IPS-18c (cell line): ENCODE results near the gene ITGA8.

Source experiments
- H3K4me3 ChIP-seq: 2 replicates; pipeline ENCODE4 v1.7.0; 2013; ENCODE audit warnings: low read depth, mild to moderate bottlenecking, low read length, moderate library complexity; ENCODE audit not compliant: insufficient read depth
- H3K9me3 ChIP-seq: one replicate; pipeline ENCODE4 v1.6.1; 2013; ENCODE audit warnings: mild to moderate bottlenecking, low read length, moderate library complexity; ENCODE audit not compliant: control insufficient read depth, insufficient read depth

The ITGA8 gene

GRCh38 chr10:15710455-15710854 is 9.3 kb downstream of the ITGA8 start:
- no peak overlapping the region for H3K4me3 ChIP-seq

GRCh38 chr10:15705298-15705697 is 14.4 kb downstream of the ITGA8 start:
- Histone ChIP-seq H3K9me3 (no peaks in the 10 kb centered on the region), H3K4me3 (no peak overlapping the region)

More at GRCh38 chr10:15710455-15710854, 9.3 kb downstream of the ITGA8 start:
- H3K9me3 ChIP-seq: no peaks in the 10 kb centered on the region

DNA sequence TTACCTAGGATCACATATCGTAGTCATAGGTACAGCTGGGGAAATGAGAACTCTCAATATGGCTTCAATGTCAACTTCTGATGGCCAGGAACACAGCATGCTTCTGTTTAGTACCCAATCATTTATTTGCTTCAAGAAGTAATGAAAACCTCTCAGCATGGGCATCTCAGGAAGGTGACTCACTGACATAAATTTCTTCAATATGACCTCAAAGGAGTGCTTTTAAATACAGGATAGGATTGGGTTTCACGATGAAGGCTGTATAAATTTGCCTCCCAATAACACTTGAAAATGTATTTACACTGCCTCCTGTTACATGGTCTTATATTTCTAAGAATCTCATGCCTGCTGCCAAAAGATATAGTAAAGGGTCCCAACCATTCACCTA is 15.1 kb downstream of the ITGA8 start:
- H3K9me3 ChIP-seq: no peaks in the 10 kb centered on the region
- H3K4me3 ChIP-seq: no peak overlapping the region

DNA sequence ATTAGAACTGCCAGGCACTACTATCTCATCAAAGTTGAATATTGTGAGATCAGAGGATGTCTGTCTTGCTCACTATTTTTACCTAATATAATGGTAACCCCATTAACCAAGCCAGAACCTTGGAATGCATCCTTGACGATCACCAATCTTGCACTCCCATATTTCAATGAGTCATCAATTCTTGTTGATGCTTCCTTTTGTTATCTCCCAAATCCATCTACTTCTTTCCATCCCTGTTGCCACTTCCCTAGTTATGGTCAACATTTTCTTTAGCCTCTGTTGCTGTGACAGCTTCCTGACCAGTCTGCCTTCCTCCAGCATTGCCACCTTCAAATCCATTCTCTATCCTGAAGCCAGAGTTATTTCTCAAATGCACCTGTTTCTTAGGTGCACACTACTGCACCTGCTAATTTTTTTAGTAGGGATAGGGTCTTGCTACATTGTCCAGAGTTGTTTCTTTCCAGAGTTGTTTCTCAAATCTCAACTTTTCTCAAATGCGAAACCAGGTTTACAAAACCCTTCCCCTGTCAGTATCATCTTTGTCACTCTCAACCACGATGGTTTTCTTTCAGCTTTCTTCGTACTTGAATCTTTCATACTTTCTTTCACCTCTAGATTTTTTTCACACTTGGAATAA is 15.7 kb downstream of the ITGA8 start:
- Histone ChIP-seq H3K9me3 (no peaks in the 10 kb centered on the region), H3K4me3 (no peak overlapping the region)

DNA sequence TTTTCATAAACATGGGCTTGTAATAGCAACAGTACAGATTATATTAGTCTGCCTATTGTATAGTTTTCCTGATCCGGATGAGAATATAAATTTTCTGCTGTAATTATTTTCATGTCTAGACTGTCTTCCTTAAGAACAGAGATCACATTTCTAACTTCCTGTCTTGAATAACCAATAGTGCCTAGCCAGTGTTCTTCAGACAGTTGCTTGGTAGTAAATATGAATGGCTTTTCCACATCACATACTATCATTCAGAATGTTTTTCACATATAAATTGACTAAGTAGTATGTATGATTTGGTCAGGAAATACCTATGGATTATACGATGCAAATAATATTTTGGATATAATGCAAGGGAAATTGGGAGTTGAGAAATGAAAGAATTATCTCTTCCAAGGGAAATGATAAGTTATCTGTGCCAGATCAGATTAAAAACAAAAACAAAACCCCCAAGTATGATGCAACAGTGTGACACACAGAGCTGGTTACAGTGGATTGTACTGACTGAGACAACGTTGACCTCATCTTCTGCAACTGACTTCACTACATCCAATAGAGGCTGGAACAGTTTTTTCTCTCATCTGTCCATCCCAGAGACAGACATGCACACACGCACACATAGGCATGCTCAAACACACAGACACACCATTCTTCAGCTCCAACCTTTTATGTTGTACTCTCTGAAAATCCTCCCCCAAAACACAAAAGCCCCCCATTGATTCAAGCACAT is 16.4 kb downstream of the ITGA8 start:
- no peaks in the 10 kb centered on the region for H3K9me3 ChIP-seq
- no peak overlapping the region for H3K4me3 ChIP-seq

DNA sequence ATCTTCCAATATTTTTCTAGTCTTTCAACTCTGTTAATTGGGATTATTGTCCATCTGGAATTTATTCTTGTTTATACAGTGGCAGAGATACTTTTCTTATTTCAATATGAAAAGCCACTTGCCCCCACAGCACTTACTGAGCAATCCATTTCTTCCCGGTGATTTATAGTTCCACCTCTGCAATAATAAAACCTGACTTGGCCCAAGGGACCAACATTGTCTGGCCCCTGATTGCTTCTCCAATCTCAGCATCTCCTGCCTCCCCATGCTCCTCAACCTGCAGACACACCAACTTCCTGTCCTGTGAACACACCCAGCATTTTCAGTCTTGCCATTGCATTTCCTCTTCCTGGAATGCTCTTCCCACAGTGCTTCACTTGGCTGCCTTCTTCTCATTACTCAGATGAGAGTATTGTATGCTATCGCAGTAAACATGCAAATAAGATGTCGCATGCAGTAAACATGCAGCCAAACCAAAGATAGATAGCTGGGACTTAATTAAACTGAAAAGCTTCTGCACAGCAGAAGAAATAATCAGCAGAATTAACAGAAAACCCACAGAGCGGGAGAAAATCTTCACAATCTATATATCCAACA is 19.5 kb downstream of the ITGA8 start:
- Histone ChIP-seq H3K9me3 (no peaks in the 10 kb centered on the region), H3K4me3 (no peak overlapping the region)

GRCh38 chr10:15695852-15696251 is 23.9 kb downstream of the ITGA8 start:
- no peaks in the 10 kb centered on the region for H3K9me3 ChIP-seq
- H3K4me3 ChIP-seq: no peak overlapping the region

GRCh38 chr10:15690031-15690430 is 29.7 kb downstream of the ITGA8 start:
- H3K4me3 ChIP-seq: no peak overlapping the region

GRCh38 chr10:15684768-15685167 is 35.0 kb downstream of the ITGA8 start:
- Histone ChIP-seq H3K4me3 (no peak overlapping the region), H3K9me3 (no peaks in the 10 kb centered on the region)

More at GRCh38 chr10:15690031-15690430, 29.7 kb downstream of the ITGA8 start:
- H3K9me3 ChIP-seq: no peaks in the 10 kb centered on the region

DNA sequence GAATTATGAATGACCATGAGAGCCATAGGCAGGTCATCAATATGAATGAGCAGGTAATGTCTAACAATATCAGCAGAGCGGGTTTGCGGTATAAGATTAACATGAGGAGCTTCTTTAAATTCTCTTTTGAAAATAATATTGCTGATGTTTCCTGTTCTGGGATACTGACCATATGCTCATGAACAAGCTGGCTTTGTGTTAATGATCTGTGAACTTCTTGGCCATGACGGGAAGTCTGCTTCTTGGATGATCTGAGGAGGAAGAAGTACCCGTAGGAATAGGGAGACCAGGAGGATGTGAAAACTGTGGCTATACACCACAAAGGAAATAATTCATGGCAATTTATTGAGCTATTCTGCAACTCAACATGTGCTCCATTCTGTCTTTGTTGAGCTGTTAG is 38.6 kb downstream of the ITGA8 start:
- Histone ChIP-seq H3K9me3 (no peaks in the 10 kb centered on the region), H3K4me3 (no peak overlapping the region)

- H3K9me3 ChIP-seq: no peaks in the 10 kb centered on the region
Observed at GRCh38 chr10:15678851-15679250, 40.9 kb downstream of the ITGA8 start.

GRCh38 chr10:15672469-15672868 is 47.3 kb downstream of the ITGA8 start:
- Histone ChIP-seq H3K9me3 (no peaks in the 10 kb centered on the region), H3K4me3 (no peak overlapping the region)

More at GRCh38 chr10:15678851-15679250, 40.9 kb downstream of the ITGA8 start:
- no peak overlapping the region for H3K4me3 ChIP-seq

DNA sequence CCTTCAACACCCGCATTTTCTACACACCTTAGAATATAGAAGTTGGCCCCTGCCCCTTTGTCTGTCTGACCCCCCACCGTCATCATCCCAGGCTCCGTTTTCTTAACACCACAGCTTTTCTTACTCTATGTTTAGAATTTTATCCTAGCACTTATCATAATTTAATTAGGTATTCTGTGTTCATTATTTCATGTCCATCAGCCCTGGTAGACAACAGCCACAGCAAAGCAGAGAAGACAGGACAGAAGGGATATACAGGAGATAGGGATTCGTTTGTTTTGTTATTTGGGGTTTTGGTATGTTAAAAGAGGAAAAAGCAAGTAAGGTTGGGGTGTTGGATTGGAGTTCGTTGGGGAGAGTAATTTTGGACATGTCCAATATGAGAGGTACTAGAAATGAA is 48.8 kb downstream of the ITGA8 start:
- no peaks in the 10 kb centered on the region for H3K9me3 ChIP-seq
- H3K4me3 ChIP-seq: no peak overlapping the region

DNA sequence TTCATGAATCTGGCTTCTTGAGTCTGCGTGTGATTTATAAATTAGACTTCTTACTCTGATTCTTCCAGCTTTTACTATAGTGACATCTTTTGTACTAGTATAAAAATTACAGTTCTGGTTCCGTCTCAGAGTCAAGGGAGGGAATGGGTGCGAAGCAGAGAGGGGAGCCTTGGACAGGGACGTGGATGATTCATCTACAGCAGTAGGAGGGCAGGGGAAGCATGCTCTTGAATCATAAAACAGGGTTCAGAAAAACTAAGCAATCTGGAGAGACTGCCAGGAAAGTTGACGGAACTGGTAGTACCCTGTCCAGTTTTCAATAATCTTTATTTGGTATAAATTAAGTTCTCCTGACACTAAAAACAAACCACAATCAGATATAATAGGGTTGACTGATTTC is 58.1 kb downstream of the ITGA8 start:
- Histone ChIP-seq H3K9me3 (no peaks in the 10 kb centered on the region), H3K4me3 (no peak overlapping the region)

DNA sequence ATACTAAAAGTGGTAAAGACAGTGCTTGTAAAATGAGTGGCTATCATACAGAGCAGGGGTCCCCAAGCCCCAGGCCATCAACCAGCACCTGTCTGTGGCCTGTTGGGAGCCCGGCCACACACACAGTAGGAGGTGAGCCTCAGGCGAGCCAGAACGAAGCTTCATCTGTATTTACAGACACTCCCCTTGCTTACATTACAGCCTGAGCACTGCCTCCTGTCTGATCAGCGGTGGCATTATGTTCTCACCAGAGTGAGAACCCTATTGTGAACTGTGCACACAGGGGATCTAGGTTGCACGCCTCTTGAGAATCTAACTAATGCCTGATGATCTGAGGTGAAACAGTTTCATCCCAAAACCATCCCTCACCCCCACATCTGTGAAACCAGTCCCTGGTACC is 58.7 kb downstream of the ITGA8 start:
- Histone ChIP-seq H3K4me3 (no peak overlapping the region), H3K9me3 (no peaks in the 10 kb centered on the region)

DNA sequence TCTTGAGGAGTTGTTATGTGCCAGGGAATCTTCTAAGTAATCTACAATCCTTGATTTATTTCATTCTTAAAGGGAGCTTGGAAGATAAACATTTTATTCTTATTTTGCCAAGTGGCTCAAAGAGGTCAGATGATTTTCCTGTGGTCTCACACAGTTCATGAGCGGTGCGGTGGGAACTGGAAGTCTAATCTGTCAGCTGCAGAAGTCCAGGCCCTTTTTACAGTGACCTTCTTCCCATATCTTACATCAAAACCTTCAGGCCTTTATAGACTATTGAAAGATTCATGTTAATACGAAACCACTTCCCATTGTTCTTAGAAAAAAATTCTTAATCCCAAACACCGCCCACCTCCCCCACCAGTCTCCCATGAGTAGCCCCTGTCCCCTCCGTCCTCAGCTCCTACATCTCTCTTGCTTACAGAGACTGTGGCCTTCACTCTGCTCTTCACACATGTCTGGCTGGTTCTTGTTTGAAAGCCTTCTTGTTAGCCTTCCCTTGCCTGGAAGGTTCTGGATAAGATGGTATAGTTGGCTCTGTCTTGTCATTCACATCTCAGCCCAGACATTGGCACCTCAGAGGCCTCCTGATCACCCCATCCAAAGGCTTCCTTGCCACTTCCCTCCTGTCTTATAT is 61.5 kb downstream of the ITGA8 start:
- Histone ChIP-seq H3K4me3 (no peak overlapping the region), H3K9me3 (no peaks in the 10 kb centered on the region)

- H3K9me3 ChIP-seq: no peaks in the 10 kb centered on the region
- H3K4me3 ChIP-seq: no peak overlapping the region
Observed at GRCh38 chr10:15652757-15653156, 67.0 kb downstream of the ITGA8 start.

DNA sequence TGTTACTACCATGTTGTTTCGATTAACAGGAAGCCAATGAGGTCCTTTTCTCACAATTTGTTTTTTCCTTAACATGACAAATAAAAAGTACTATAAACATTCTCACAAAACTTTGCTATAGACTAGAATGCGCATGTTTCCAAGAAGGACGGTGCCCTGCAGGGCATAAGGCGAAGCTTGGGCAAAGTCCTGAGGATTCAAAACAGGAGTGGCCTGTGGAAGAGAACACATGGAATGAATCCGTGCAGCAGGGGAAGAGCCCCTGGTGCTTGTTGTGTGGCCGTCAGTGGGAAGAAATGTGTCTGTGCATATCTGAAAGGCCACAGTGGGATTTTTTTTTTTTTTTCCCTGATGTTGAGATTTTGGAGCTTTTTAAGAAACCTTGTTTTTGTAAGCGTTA is 67.6 kb downstream of the ITGA8 start:
- no peaks in the 10 kb centered on the region for H3K9me3 ChIP-seq
- H3K4me3 ChIP-seq: no peak overlapping the region
